A172 (cell line): ENCODE measurements around the gene DPH7. TPM values are rescaled to one million over a fixed set of nuclear protein-coding genes. Genes with fewer than 3 reads are reported as not detected.
"Not testable (repeated sequence)": the region's sequence is repeated elsewhere in the genome, so short reads cannot be mapped to it uniquely, and the experiment has no call there.

Experiments
- DNase-seq: peaks from one replicate; pipeline ENCODE4 v3.0.0-alpha.2; 2015; ENCODE audit warnings: low spot score
- total RNA-seq: library from RNA; depleted of rRNA; stranded (reverse); fragments of >200 nt; shearing (Covaris generic); gene quantifications from 2 replicates; pipeline ENCODE4 v1.2.3, GENCODE V29; 2014

DPH7 gene
- total RNA-seq, 1 experiment from 2014 or later, result 56.0 TPM

DNA sequence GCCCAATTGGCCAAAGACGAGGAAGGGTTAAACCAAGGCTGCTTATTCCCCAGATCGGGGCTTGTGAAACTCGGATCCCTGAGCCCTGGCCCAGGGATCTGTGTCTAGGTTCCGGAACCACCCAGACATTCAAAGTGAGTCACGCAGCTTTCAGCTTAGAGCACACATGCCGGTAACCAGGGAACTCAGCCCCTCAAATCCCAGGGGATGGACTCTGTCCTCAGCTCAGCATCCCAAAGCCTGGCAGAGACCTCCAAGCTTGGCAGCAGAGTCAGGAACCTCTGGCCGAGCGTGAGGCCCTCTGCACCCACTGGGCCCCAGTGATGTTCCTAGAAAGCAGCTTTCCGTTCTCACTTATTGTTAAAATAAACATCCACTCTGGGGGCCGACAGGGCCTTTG is 33.6 kb downstream of the DPH7 start:
- no peak for DNase-seq

DNA sequence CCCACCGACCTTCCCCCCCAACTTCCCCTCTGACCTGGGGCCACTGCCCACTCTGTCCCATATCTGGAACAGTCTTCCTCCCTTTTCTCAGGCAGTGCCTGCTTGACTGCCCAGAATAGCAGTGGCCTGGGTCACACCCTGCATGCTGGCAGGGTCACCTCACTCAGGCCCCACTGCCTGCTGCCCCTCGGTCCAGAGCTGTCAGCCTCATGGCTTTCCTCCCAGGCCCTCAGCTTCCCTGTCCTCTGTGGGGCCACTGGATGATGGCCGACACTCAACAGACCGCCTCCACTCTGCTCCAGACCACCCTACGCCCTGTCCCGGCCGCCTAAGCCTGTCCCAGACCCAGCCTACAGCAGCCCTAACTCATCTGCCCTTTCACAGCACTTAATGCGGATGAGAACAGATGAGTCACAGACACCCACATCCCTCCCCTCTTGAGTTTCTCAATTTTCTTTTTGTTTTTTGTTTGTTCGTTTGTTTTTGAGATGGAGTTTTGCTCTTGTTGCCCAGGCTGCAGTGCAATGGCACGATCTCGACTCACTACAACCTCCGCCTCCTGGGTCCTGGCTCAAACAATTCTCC is 34.5 kb downstream of the DPH7 start:
- no peak for DNase-seq

DNA sequence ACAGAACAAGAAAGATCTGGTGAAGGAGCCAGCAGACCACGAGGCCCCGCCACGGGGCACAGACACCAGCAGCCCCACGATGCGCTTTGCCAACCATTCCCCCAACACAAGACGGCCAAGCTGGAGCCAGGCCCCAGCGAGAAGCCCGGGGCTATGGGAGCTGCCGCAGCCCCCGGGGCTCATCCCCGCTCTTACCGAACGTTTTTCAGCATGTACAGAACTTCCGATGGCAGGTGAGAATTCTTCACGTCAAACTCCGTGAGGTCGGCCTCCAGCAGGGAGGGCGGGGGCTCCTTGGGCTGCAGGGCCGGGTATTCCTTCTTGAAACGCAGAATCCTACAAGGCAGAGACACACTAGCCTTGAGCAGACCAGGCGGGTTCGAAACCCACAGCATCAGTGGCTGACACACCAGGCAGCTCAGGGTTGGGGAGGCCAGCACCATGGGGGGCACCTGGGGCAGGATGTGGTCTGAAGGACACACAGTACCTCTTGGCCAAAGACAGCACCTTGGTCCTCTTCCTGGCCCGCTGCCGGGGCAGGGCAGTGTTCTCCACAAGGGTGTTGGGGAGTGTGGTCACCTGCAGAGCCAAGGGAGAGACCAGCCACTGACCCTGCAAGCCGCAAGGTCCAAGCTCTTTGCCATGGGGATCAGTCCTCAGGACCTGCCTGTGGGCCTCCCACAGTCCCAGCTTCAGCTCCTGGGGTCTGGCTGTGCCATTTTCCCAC is 35.3 kb downstream of the DPH7 start:
- DNase-seq, result no peak

- DNase-seq, result no peak
These were observed 36.2 kb downstream of the DPH7 start for GRCh38 chr9:137542486-137542885.

DNA sequence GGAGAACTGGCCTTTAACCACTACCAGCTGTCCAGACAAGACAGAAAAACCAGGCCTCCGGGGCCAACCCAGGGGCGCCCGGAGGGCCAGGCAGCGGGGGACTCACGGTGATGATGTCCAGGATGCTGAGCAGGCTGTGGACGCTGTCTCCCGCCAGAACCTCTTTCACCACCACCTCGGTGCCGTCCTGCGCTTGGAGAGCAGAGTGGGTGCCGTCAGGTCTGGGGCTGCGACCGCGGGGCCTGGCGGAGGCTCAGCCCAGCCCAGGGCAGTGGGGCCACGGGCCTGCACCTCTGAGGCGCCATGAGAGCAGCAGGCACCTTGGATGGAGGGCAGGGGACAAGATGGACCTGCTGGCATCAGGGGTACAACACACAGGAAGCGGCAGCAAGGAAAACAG is 38.2 kb downstream of the DPH7 start:
- DNase-seq, result no peak

- no peak for DNase-seq
These were observed 40.7 kb downstream of the DPH7 start for GRCh38 chr9:137538058-137538457.

GRCh38 chr9:137536594-137537131 is 42.1 kb downstream of the DPH7 start:
- DNase-seq, result not testable (repeated sequence)

GRCh38 chr9:137535120-137535428 is 43.7 kb downstream of the DPH7 start:
- no peak for DNase-seq

DNA sequence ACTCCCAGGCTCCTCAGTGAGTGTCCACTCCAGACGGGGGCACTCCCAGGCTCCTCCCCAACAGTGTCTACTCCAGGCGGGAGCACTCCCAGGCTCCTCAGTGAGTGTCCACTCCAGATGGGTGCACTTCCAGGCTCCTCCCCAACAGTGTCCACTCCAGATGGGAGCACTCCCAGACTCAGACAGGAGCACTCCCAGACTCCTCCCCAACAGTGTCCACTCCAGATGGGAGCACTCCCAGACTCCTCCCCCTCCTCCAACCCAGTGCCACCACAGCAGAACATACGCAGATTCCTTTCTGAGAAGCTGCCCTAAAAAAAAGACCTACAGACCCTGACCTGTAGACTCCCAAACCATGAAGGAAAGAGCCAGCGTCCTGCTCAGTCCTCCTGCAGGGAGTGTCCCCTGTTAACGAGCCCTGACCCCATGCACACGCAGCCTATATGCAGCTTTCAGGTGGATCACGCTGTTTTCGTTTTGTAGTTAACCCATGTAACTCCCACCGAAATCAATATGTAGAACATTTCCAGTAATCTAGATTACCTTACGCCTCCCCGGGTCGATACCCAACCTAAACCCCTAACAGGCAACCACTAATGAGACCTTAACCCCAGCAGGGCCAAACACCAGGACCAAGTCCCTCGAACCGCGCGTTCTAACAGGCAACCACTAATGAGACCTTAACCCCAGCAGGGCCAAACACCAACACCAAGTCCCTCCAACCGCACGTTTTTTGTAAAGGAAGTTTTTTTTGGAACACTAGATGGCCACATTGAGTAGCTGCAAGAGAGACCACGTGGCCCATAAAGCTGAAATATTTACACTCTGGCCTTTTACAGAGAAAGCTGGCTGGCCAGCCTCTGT is 44.2 kb downstream of the DPH7 start:
- peak; percentile 67 for DNase-seq

- not testable (repeated sequence) for DNase-seq
These were observed 45.7 kb downstream of the DPH7 start for GRCh38 chr9:137532891-137533468.

DNA sequence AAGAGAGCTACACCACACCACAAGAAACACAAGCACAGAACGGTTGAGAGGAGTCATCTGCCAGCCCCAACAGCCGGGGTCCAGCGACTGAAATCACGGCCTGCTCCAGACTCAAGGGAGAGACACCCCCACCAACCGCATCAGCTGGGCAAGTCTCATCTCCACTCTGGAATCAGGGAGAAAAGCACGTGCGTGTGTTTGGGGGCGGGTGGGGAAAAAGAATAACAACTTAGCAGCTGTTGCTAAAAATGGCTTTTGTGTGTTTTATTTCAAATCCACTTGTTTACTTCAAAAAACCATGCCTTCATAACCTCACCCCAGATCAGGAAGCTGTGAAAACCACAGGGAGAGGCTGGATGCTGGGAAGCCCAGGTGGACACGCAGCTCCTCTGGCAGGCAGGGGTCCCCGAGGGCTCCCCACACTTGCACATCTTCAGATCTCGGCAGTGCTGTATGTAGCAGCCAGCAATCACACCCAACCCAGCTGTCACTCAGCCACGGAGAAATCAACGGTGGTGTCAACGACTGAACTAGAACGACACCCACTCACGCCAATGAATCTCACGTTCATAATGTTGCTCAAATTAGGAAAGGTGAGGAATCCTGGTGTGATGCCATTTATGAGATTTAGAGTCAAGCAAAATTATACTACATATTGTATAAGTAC is 47.5 kb downstream of the DPH7 start:
- no peak for DNase-seq

GRCh38 chr9:137530331-137530730 is 48.4 kb downstream of the DPH7 start:
- DNase-seq, result no peak

DNA sequence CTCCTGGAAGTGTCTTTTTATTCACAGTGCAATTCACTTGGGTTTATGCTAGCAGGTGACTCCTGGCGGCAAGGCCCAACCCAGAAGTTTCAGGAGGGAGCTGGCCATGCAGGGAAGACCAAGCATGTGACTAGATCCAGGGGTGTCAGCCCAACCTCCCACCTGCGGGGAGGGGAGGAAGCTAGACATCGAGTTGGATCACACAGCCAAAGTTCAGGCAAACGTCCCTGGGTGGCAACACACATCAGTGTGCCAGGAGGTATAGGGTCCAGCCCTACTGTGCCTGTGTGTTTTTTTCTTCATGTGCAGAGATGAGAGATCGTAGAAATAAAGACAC is 53.8 kb downstream of the DPH7 start:
- no peak for DNase-seq

DNA sequence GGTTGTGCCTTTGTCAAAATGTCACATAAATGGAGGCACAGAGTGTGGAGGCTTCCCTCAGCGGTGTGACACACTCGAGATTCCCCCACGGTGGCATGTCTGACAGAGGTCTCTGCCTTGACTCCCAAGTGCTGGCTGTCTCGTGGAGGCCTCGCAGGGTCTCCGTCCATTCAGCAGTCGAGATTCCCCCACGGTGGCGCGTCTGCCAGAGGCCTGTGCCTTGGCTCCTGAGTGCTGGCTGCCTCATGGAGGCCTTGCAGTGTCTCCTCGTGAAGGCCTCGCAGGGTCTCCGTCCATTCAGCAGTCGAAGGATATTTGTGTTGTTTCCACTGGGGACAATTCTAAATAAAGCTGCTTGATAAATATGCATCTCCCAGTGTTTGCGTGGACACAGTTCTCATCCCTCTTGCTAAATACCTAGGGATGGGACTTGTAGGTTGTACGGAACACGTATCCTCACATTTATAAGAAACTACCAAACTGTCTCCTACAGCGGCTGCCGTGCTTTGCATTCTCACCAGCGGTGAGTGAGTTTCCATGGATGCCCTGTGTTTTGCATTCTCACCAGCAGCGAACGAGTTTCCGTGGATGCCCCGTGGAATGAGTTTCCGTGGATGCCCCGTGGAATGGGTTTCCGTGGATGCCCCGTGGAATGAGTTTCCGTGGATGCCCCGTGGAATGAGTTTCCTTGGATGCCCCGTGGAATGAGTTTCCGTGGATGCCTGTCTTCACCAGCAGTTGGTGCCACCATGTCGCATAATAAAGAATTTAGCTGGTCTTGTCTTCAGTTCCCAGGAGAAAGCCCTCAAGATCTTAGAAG is 54.4 kb downstream of the DPH7 start:
- no peak for DNase-seq

GRCh38 chr9:137522746-137523455 is 55.8 kb downstream of the DPH7 start:
- DNase-seq, result no peak

GRCh38 chr9:137521405-137521985 is 57.2 kb downstream of the DPH7 start:
- DNase-seq, result no peak

- no peak for DNase-seq
These were observed 57.9 kb downstream of the DPH7 start for GRCh38 chr9:137520614-137521404.

DNA sequence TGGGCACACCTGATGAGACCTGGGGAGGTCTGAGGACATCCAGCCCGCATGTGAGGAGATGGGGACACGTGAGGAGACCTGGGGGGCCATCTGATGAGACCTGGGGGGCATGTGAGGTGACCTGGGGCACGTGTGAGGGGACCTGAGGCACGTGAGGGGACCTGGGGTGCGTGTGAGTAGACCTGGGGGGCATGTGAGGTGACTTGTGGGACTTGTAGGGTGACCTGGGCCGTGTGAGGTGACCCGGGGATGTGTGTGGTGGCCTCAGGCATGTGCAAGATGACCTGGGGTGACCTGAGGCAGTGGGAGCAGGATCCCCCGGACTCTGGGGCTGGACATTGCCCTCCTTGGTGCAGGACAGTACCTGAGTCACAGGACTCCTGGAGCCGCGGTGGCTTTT is 59.2 kb downstream of the DPH7 start:
- DNase-seq, result no peak
